CD14-positive monocyte (primary cell): Measurements from ENCODE around the gene DOCK10. TPM values are rescaled to one million over a fixed set of nuclear protein-coding genes. Genes with fewer than 3 reads are reported as not detected.

Experiments
- DNase-seq, 3 donors: peaks; one replicate each; pipeline ENCODE4 v3.0.0-alpha.2; 2011 to 2022
- H2AFZ ChIP-seq: 2 replicates; pipeline ENCODE4 v1.6.0; 2012; ENCODE audit warnings: mild to moderate bottlenecking, low read depth, low read length, inconsistent platforms; ENCODE audit not compliant: insufficient read depth, poor library complexity, severe bottlenecking
- H3K27ac ChIP-seq, 2 donors: 1 replicate in 1 of 2; 2 replicates in 1 of 2; pipeline ENCODE4 v1.5.1; 2012 to 2013; ENCODE audit warnings: low read length in 2 of 2, control low read depth in 1 of 2, inconsistent platforms in 1 of 2, low read depth in 1 of 2, mild to moderate bottlenecking in 1 of 2
- H3K27me3 ChIP-seq, 2 donors: one replicate each; pipeline versions ENCODE4 v1.6.0 to v1.6.1; 2011 to 2013; ENCODE audit warnings: low read length in 2 of 2; ENCODE audit not compliant: control insufficient read depth in 2 of 2, insufficient read depth in 2 of 2
- H3K36me3 ChIP-seq, 2 donors: replicated peaks in 1 of 2; 1 replicate in 1 of 2; 2 replicates in 1 of 2; pipeline versions ENCODE4 v1.5.1 to v1.6.1; 2012 to 2013; ENCODE audit warnings: low read length in 2 of 2, control low read depth in 1 of 2, inconsistent platforms in 1 of 2, mild to moderate bottlenecking in 1 of 2; ENCODE audit not compliant: insufficient read depth in 2 of 2, control insufficient read depth in 1 of 2
- H3K4me1 ChIP-seq, 2 donors: 1 replicate in 1 of 2; 2 replicates in 1 of 2; pipeline versions ENCODE4 v1.5.1 to v1.6.1; 2012 to 2013; ENCODE audit warnings: low read length in 2 of 2, control low read depth in 1 of 2, inconsistent platforms in 1 of 2, mild to moderate bottlenecking in 1 of 2, moderate library complexity in 1 of 2; ENCODE audit not compliant: insufficient read depth in 2 of 2, control insufficient read depth in 1 of 2
- H3K4me2 ChIP-seq: replicated peaks from 2 replicates; pipeline ENCODE3; 2012; ENCODE audit warnings: low read length, moderate library complexity, mild to moderate bottlenecking; ENCODE audit not compliant: poor library complexity, severe bottlenecking; ENCODE audit errors: extremely low read depth
- H3K4me3 ChIP-seq, 3 experiments: fragments of 200-600 bp in 1 of 3; sonication (generic) in 1 of 3; replicated peaks in 1 of 3; 1 replicate in 2 of 3; 2 replicates in 1 of 3; pipeline ENCODE4 v1.5.1; 2011 to 2013; ENCODE audit warnings: low read length in 3 of 3, mild to moderate bottlenecking in 3 of 3, control low read depth in 2 of 3, low read depth in 2 of 3, inconsistent platforms in 1 of 3, moderate library complexity in 1 of 3
- H3K79me2 ChIP-seq: 2 replicates; pipeline ENCODE4 v1.6.0; 2012; ENCODE audit warnings: mild to moderate bottlenecking, control low read depth, inconsistent platforms, low read length, moderate library complexity; ENCODE audit not compliant: insufficient read depth
- H3K9ac ChIP-seq: 2 replicates; pipeline ENCODE4 v1.6.0; 2017; ENCODE audit warnings: low read length, mild to moderate bottlenecking; ENCODE audit not compliant: insufficient read depth, poor library complexity, severe bottlenecking
- H3K9me3 ChIP-seq, 2 donors: replicated peaks in 1 of 2; 1 replicate in 1 of 2; 2 replicates in 1 of 2; pipeline versions ENCODE4 v1.5.1 to v1.6.1; 2012 to 2013; ENCODE audit warnings: low read length in 2 of 2, control low read depth in 1 of 2; ENCODE audit not compliant: control insufficient read depth in 1 of 2, insufficient read depth in 1 of 2
- H4K20me1 ChIP-seq: 2 replicates; pipeline ENCODE4 v1.6.0; 2012; ENCODE audit warnings: mild to moderate bottlenecking, low read length, control low read depth, moderate library complexity; ENCODE audit not compliant: insufficient read depth
- H3K27ac Mint-ChIP-seq, 7 donors: one replicate each; pipeline ENCODE4 v1.8.0; 2020; ENCODE audit warnings: mild to moderate bottlenecking in 7 of 7, mixed read lengths in 7 of 7, moderate library complexity in 6 of 7, inconsistent platforms in 2 of 7
- H3K27me3 Mint-ChIP-seq, 3 donors: one replicate each; pipeline ENCODE4 v1.8.0; 2021 to 2022; ENCODE audit warnings: low read depth in 3 of 3, mild to moderate bottlenecking in 3 of 3, mixed read lengths in 3 of 3, moderate library complexity in 3 of 3, inconsistent platforms in 1 of 3
- H3K36me3 Mint-ChIP-seq, 2 donors: one replicate each; pipeline ENCODE4 v1.8.0; 2020; ENCODE audit warnings: mixed read lengths in 2 of 2, inconsistent platforms in 1 of 2, mild to moderate bottlenecking in 1 of 2
- H3K4me1 Mint-ChIP-seq: one replicate; pipeline ENCODE4 v1.8.0; 2020; ENCODE audit warnings: mild to moderate bottlenecking, mixed read lengths
- H3K4me3 Mint-ChIP-seq, 2 donors: one replicate each; pipeline ENCODE4 v1.8.0; 2020; ENCODE audit warnings: mild to moderate bottlenecking in 2 of 2, mixed read lengths in 2 of 2, moderate library complexity in 1 of 2
- H3K9me3 Mint-ChIP-seq, 7 donors: one replicate each; pipeline ENCODE4 v1.8.0; 2020 to 2022; ENCODE audit warnings: mixed read lengths in 7 of 7, mild to moderate bottlenecking in 6 of 7, moderate library complexity in 6 of 7, inconsistent platforms in 2 of 7
- WGBS: methylation state at CpG from one replicate; pipeline ENCODE4 v1.1.5; 2013; ENCODE audit warnings: missing lambda C conversion rate; ENCODE audit not compliant: insufficient coverage; 5-methylcytosine and 5-hydroxymethylcytosine counted together
- intact Hi-C, 2 donors: fragments of 100-400 bp; cut with micrococcal nuclease; formaldehyde crosslinking; loops; one replicate each; pipeline versions ENCODE4 v1.15.0 to v1.15.1; 2023
- polyA plus RNA-seq, 3 donors: library from polyadenylated mRNA; depleted of rRNA in 1 of 3; unstranded in 2 of 3; stranded (reverse) in 1 of 3; fragments of 300-500 nt in 2 of 3; fragments of >200 nt in 1 of 3; fragmentation: Illumina TruSeq in 2 of 3; gene quantifications; 1 replicate in 2 of 3; 2 replicates in 1 of 3; pipeline ENCODE4 v1.2.3, GENCODE V29; 2012 to 2021
- TF ChIP-seq, protein P1 (sequence below): fragments of 200-600 bp; IDR thresholded peaks from one replicate; pipeline ENCODE4 v1.8.0; 2022; ENCODE audit warnings: antibody characterized with exemption, mild to moderate bottlenecking

The DOCK10 gene
- polyA plus RNA-seq, 3 donors: 9.5 to 30.9 (median 16.5) TPM

DNA sequence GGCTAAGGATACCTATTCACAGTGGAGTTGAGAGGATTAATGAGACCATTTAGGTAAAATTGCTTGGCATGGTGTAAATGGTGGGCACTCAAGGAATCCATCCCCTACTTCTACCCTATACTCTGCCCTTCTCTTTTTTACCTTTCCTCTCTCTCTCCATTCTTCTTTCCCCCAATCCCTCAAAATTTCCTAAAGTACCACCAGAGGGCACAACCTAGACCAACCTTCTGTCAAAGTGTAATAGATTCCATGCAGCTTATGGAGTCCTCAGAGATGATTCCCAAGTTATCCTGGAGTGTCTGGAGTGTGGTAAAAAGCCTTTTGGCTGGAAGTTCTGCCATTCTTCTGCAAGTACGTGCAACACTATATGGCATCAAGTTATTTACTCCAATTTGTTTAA, 293.1 kb downstream of the DOCK10 start:
- Histone ChIP-seq H3K4me2 (no peak overlapping the region), H2AFZ (no peak overlapping the region), H3K27ac (no peak overlapping the region), H3K36me3 (no peaks in the 10 kb centered on the region), H3K27me3 (no peaks in the 10 kb centered on the region), H4K20me1 (no peaks in the 10 kb centered on the region), H3K9me3 (no peaks in the 10 kb centered on the region), H3K79me2 (no peaks in the 10 kb centered on the region), H3K9ac (no peak overlapping the region), H3K4me3 (no peak overlapping the region), H3K4me1 (no peaks in the 10 kb centered on the region)
- H3K4me1 Mint-ChIP-seq: peaks cover 6% of the 10 kb centered on the region
- no peaks in the 10 kb centered on the region for H3K27me3 Mint-ChIP-seq
- H3K9me3 Mint-ChIP-seq: peaks cover 0 to 5% (median 2%) of the 10 kb centered on the region in 7 donors
- TF ChIP-seq, protein P1, sequence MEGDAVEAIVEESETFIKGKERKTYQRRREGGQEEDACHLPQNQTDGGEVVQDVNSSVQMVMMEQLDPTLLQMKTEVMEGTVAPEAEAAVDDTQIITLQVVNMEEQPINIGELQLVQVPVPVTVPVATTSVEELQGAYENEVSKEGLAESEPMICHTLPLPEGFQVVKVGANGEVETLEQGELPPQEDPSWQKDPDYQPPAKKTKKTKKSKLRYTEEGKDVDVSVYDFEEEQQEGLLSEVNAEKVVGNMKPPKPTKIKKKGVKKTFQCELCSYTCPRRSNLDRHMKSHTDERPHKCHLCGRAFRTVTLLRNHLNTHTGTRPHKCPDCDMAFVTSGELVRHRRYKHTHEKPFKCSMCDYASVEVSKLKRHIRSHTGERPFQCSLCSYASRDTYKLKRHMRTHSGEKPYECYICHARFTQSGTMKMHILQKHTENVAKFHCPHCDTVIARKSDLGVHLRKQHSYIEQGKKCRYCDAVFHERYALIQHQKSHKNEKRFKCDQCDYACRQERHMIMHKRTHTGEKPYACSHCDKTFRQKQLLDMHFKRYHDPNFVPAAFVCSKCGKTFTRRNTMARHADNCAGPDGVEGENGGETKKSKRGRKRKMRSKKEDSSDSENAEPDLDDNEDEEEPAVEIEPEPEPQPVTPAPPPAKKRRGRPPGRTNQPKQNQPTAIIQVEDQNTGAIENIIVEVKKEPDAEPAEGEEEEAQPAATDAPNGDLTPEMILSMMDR: no peak
- H3K36me3 Mint-ChIP-seq: no peaks in the 10 kb centered on the region
- WGBS: no CpG with 5 or more reads among the region's 1 CpG
- intact Hi-C loops: no loop called here
- peak overlapping the region in 1 of 7 donors; percentile 9 for H3K27ac Mint-ChIP-seq
- DNase-seq: no peak
- no peak overlapping the region for H3K4me3 Mint-ChIP-seq

DNA sequence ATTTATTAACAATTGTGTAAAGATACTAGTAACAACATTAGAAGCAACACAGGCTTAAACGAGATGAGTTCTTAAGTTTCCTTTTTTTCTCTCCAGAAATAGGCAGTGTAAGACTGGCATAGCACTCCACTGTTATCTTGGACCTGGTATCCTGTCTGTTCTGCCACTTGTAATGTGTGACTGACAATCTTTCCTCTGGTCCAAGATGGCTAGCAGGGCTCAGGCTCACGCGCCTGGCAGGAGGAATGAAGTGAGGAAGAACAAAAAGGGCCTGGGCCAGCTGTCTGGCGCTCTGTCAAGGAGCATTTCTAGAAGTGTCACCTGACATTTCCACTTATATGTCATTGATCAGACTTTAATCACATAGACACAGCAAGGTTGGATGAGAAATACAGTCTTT, 294.5 kb downstream of the DOCK10 start:
- H3K27me3 Mint-ChIP-seq: no peaks in the 10 kb centered on the region
- Histone ChIP-seq H3K4me3 (no peak overlapping the region), H3K27ac (no peak overlapping the region), H3K27me3 (no peaks in the 10 kb centered on the region), H3K36me3 (no peaks in the 10 kb centered on the region), H3K9me3 (no peaks in the 10 kb centered on the region), H3K9ac (no peak overlapping the region), H3K79me2 (no peaks in the 10 kb centered on the region), H3K4me1 (no peaks in the 10 kb centered on the region), H2AFZ (no peak overlapping the region), H4K20me1 (no peaks in the 10 kb centered on the region), H3K4me2 (no peak overlapping the region)
- WGBS: 100% methylated on average over 1 of the region's 4 CpGs
- TF ChIP-seq, protein P1: no peak
- H3K4me3 Mint-ChIP-seq: no peak overlapping the region
- H3K4me1 Mint-ChIP-seq: peaks cover 6% of the 10 kb centered on the region
- H3K36me3 Mint-ChIP-seq: no peaks in the 10 kb centered on the region
- H3K27ac Mint-ChIP-seq: no peak overlapping the region
- peaks cover 0 to 12% (median 6%) of the 10 kb centered on the region in 7 donors for H3K9me3 Mint-ChIP-seq
- intact Hi-C loops: no loop called here
- DNase-seq: no peak
